BE2C (cell line): ENCODE results near the gene WDR75.

ENCODE experiments used
- DNase-seq: peaks from one replicate; pipeline ENCODE4 v3.0.0-alpha.2; 2020
- H3K27me3 ChIP-seq: fragments of 250-450 bp; sonication (Bioruptor Pico); 2 replicates; pipeline ENCODE4 v1.5.1; 2020; ENCODE audit warnings: mild to moderate bottlenecking
- H3K36me3 ChIP-seq: fragments of 250-450 bp; sonication (Bioruptor Pico); 2 replicates; pipeline ENCODE4 v1.5.1; 2020; ENCODE audit warnings: mild to moderate bottlenecking
- H3K4me1 ChIP-seq: fragments of 250-450 bp; sonication (Bioruptor Pico); 2 replicates; pipeline ENCODE4 v1.5.1; 2020
- H3K4me3 ChIP-seq: 2 replicates; pipeline ENCODE4 v1.5.1; 2011; ENCODE audit warnings: low read depth, low read length
- H3K9me3 ChIP-seq: fragments of 250-450 bp; sonication (Bioruptor Pico); 2 replicates; pipeline ENCODE4 v1.5.1; 2020
- TF ChIP-seq, protein P1 (sequence below): IDR thresholded peaks from 2 replicates; pipeline ENCODE4 v1.5.1; 2012; ENCODE audit warnings: mild to moderate bottlenecking, low read depth, low read length

Gene WDR75

DNA sequence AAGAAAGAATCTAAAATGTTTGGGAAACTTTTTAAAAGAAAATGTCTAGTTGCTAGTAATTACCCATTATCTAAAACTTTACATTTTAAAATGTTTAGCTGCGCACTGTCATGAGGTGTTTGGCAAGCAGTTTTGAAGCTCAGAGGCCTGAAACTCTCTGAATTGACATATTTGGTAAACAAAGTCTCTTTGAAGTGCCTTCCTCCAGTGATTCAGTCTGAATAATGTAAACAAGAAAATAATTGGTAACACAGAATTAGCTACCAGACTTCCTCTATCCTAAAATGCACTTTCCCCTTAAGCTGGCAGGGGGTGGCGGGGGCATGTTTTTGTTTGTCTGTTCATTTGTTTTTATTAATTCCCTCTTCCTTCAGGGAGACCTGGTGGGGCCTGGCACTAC is 61.4 kb downstream of the WDR75 start:
- Histone ChIP-seq H3K4me1 (no peaks in the 10 kb centered on the region), H3K27me3 (no peaks in the 10 kb centered on the region), H3K4me3 (no peak overlapping the region), H3K36me3 (no peaks in the 10 kb centered on the region), H3K9me3 (no peaks in the 10 kb centered on the region)
- DNase-seq: no peak
- TF ChIP-seq, protein P1, sequence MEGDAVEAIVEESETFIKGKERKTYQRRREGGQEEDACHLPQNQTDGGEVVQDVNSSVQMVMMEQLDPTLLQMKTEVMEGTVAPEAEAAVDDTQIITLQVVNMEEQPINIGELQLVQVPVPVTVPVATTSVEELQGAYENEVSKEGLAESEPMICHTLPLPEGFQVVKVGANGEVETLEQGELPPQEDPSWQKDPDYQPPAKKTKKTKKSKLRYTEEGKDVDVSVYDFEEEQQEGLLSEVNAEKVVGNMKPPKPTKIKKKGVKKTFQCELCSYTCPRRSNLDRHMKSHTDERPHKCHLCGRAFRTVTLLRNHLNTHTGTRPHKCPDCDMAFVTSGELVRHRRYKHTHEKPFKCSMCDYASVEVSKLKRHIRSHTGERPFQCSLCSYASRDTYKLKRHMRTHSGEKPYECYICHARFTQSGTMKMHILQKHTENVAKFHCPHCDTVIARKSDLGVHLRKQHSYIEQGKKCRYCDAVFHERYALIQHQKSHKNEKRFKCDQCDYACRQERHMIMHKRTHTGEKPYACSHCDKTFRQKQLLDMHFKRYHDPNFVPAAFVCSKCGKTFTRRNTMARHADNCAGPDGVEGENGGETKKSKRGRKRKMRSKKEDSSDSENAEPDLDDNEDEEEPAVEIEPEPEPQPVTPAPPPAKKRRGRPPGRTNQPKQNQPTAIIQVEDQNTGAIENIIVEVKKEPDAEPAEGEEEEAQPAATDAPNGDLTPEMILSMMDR: no peak

DNA sequence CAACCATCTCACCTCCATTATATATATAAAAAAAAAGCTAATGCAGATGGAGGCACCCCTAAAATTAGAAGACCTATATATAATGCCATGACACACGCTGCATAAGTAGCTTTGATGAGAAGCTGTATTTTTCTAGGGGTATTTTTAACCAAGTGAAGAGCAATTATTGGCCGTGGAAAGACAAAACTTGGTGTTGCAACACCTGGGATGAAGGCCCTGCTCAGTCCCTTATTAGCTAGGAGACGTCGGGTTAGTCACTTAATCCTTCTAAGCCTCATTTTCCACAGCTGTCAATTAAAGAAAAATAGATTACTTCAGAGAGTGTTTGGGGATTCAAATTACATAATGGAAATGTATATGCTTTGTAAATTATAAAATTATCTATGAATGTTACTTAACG is 63.0 kb downstream of the WDR75 start:
- Histone ChIP-seq H3K27me3 (no peaks in the 10 kb centered on the region), H3K9me3 (no peaks in the 10 kb centered on the region), H3K4me1 (no peaks in the 10 kb centered on the region), H3K4me3 (no peak overlapping the region), H3K36me3 (no peaks in the 10 kb centered on the region)
- DNase-seq: no peak
- TF ChIP-seq, protein P1: no peak

DNA sequence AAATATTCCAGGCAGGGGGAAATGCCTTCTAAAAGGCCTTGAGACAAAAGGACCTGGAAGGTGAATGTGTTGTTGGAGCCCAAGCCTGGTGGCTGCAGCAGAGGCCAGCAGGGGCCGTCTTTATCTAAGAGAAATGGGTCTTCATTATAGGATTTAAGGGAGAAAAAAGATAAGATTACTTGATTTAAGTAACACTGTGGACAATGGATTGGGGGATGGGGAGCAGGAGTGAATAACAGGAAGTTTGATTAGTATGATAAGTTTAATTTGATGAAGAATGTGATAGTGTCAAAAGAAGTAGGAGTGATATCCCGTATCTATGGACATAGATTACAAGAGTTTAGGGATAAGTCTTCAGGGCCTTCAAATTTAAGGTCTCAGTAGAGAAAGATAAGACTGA is 64.2 kb downstream of the WDR75 start:
- no peaks in the 10 kb centered on the region for H3K36me3 ChIP-seq
- no peaks in the 10 kb centered on the region for H3K4me1 ChIP-seq
- H3K27me3 ChIP-seq: no peaks in the 10 kb centered on the region
- no peaks in the 10 kb centered on the region for H3K9me3 ChIP-seq
- DNase-seq: no peak
- TF ChIP-seq, protein P1: no peak
- no peak overlapping the region for H3K4me3 ChIP-seq

DNA sequence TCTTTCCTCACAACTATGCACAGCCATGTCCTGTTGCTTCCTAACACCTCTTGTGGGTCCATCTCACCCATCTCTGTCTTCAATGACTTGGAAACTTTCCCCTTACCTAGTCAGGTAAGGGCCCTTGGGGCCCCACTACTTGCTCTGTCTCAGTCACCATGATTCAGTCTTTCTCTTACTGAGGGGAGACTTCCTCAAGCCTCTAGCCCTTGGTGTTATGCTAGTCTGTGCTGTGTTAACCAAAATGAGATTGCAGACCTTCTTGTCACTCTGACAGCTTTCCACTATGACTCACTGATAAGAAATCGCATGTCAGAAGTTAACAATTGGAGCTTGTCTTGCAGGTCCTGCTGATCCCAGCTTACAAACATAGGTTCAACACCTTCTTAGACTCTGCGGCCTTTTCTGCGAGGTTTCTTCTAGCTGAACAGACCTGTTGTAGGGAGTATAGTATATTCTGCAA is 65.3 kb downstream of the WDR75 start:
- DNase-seq: no peak
- no peaks in the 10 kb centered on the region for H3K27me3 ChIP-seq

DNA sequence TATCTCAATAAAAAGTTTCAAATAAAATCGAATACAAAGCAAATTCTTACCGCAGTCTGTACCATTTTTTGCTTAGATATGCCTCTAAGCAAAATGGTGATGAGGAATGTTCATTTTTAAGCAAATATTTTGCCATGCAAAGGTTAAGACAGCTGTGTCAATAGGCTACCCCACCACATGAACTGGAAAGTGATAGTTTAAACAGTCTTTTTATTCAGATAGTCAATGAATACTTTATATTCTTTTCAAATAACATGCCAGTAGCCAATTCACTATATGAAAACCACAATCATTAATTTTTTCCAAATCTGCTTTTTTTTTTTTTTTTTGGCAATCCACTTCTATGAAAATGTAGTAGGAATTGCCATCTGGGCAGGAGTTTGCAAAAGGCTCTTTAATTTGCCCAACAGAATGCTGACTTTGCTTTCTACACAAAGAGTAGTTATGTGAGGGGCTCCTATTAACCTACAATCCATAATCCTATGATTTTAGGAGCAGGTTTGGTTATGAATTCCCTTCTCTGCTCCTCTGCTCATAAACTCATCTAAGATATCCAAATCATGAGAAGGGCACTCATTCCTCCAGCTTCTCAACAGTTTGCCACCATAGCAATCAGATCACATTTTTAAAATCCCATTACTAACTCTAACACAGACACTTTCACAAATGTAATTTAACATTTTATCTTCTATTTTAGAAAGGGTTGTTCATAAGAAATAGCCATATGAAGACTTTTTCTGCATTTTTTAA is 70.1 kb downstream of the WDR75 start:
- TF ChIP-seq, protein P1: no peak
- Histone ChIP-seq H3K9me3 (no peaks in the 10 kb centered on the region), H3K36me3 (no peaks in the 10 kb centered on the region), H3K4me1 (no peaks in the 10 kb centered on the region), H3K27me3 (no peaks in the 10 kb centered on the region), H3K4me3 (no peak overlapping the region)
- no peak for DNase-seq

More for the DNA sequence above, 65.3 kb downstream of the WDR75 start:
- TF ChIP-seq, protein P1: no peak
- no peaks in the 10 kb centered on the region for H3K9me3 ChIP-seq
- H3K4me3 ChIP-seq: no peak overlapping the region
- H3K36me3 ChIP-seq: no peaks in the 10 kb centered on the region
- H3K4me1 ChIP-seq: no peaks in the 10 kb centered on the region

DNA sequence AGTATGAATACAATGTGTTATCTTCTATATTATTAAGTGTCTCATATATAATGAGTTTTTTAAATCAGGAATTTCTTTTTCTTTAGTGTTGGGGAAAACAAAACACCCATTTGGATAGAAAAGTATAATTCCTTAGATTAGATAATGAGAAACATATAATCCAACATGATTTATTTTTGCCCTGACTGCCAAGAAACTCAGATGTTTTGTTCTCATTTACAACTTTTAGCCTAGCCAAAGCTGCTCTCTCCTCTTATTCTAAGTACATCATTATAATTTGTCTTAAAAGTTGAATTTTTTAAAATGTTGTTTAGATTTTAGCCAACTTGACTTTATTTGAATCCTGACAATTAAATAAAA is 70.7 kb downstream of the WDR75 start:
- H3K36me3 ChIP-seq: no peaks in the 10 kb centered on the region
- H3K9me3 ChIP-seq: no peaks in the 10 kb centered on the region
- no peaks in the 10 kb centered on the region for H3K27me3 ChIP-seq
- no peak overlapping the region for H3K4me3 ChIP-seq
- no peak for DNase-seq
- no peaks in the 10 kb centered on the region for H3K4me1 ChIP-seq
- TF ChIP-seq, protein P1: no peak
